HG02759 (cell line): ENCODE data around the gene FAR2.
A peak's percentile ranks its signal among the peaks of the same experiment; 100 is the strongest.
"Not testable (repeated sequence)": the region's sequence is repeated elsewhere in the genome, so short reads cannot be mapped to it uniquely, and the experiment has no call there.

Experiments
- ATAC-seq: cut with Tn5 transposase; IDR thresholded peaks from one replicate; pipeline ENCODE4 v1.9.1; 2021; ENCODE audit warnings: mild to moderate bottlenecking, moderate library complexity; ENCODE audit not compliant: unreplicated experiment

Gene FAR2

DNA sequence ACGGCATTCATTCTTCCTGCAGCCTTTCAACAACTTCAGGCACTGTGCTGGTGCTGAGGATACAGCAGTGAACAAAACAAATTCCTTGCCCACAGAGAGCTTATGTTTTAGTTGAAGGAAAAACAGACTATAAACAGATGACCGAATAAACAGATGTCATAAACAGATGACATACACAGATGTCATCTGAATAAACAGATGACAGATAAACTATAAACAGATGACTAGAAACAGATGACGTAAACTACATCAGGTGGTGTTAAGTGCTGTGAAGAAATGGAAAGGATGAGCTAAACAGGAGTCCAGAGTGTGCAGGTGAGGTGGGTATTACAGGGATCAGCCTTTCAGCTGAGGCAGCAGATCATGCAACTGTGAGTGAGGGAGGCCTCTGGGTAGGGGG lies 80.9 kb downstream of the FAR2 start:
- no peak for ATAC-seq

DNA sequence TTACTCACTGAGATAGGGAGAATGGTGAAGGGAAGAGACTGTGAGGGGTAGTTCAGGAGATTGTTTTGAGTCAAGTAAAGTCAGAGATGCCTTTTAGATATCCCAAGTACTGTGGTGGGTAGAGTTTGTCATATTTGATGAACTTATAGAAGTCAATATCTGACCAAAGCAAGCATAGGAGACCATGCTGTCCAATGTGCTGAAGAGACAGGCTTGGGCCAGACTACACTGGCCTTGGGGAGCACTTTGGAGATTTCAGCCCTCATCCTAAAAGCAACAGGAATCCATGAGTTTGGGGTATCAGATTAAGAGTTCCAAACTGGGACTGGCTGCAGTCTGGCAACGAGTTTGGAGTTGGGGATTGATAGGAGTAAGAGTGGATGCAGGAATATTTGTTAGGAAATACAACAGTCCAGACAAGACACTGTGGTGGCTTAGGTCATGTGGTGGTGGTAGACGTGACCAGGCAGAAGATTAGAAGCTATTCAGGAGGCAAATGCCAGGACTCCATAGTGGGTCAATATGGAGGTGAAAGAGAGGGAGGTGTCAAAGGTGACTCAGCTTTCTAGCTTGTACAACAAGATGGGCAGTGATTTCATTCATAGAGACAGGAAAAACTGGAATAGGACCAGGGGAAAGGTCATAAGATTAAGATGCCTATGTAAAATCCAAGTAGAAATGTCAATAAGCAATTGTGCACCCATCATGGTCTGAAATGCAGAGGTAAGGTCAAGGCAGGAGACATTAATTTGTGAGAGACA lies 81.9 kb downstream of the FAR2 start:
- ATAC-seq: no peak

DNA sequence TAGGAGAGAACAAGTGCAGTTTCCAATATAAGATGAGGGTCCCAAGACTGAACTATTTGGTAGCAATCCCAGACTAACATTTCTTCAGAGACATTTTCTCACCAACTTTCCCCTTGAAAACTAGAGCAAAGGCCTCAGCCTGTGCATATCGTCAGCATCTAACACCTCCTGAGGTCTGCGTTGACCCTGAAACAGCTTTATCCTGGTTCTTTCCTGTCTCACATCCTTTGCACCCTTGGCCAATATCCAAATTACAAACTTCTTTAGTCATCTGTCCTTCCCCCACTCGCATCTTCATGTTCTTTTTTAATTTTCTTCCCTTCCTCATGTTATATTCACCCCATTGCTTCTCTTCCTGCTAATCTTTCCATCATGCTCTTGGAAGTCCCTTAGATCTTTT lies 83.0 kb downstream of the FAR2 start:
- ATAC-seq: no peak

DNA sequence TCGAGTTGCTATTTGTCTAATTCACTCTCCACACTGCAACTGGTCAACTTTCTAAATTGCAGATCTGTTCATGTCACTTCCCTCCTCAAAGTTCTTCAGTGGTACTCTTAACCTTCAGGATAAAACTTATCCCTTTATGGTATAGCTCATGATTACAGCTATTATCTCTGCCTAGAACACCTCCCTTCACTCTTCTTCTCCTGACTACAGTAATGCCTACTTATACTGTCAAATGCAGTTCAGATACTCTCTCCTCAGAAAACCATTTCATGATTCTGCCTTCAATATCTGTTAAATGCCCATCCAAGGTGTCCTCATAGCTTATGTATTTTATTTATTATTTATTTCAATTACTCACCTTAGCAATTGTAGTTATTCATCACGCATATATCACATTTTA lies 85.5 kb downstream of the FAR2 start:
- ATAC-seq: no peak

DNA sequence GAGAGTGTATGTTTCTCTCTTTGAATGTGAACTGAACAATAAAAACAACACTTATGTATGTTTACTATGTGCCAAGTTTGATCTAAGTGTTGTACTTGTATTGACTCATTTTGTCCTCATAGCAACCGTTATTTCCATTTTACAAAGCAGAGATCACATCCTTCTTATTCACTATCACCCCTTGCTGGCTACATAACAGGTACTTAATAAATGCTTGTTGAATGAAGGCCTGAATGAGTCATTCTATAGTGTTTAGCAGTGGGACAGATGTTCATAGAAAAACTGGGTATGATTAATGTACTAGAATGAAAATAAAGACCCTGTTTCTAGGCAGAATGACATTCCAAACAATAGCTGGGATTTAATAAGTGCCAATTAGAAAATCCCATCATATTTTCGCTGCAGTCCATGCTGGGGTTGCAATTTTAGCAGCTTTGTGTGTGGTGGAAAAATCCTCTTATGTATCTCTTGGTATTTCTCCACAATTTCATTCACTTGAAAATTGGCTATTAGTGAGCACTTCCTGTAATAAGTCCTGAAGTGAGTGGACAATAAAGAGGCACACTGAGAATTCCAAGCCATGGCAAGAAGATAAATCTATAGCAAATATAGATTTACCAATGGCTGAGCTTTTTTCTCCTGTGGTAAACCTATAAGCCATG lies 86.0 kb downstream of the FAR2 start:
- ATAC-seq: no peak

DNA sequence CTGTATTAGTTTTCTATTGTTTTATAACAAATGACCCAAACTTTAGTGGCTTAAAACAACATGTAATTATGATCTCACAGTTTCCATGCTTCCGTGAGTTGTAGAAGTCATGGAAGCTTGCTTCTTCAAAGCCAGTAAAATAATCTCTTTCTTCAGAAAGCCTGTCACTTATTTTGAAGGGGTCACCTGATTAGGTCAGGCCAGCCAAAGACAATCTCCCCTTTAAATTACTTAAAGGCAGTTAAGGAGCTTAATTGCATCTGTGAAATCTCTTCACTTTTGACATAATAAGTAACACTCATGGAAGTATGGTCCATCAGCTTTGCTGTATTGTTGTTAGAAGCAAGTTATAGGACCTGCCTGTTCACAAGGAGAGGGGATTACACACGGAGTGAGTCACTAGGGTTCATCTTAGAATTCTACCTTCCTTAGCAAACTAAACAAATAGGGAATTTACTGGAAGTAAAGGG lies 89.8 kb downstream of the FAR2 start:
- ATAC-seq: no peak

DNA sequence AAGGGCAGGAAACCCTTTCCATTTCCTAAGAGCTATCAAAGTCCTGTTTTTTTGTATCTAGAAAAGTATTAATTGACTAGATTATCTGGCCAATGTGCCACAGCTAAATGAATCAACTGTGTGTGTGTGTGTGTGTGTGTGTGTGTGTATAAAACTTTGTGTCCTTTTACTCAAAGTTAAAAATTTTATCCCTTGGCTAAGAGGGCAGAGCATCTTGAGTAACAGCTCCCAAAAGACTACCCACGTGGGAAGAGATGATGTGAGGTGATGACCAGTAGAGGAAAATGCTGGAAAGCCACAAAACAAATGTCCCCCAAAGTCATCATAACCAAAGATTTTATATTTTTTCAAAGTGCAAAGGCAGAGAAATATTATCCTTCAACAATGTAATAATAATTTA lies 90.3 kb downstream of the FAR2 start:
- no peak for ATAC-seq

DNA sequence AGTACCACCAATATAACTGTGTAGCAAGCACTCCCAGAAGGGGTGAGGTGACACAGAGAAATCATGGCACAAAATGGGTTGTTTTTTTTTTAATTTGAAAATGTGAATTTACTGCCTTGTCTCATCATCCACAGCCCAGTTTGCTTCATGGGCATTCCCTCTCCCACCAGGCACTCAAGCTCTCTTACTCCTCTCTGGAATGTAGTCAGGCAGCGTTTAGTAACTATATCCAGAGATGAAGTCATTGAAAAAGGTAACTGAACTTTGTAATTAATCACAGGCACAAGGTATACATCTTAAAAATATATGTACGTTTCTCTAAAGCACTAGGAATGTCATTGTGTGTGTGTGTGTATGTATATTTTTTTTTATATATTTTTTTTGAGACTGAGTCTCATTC lies 91.4 kb downstream of the FAR2 start:
- ATAC-seq: no peak

DNA sequence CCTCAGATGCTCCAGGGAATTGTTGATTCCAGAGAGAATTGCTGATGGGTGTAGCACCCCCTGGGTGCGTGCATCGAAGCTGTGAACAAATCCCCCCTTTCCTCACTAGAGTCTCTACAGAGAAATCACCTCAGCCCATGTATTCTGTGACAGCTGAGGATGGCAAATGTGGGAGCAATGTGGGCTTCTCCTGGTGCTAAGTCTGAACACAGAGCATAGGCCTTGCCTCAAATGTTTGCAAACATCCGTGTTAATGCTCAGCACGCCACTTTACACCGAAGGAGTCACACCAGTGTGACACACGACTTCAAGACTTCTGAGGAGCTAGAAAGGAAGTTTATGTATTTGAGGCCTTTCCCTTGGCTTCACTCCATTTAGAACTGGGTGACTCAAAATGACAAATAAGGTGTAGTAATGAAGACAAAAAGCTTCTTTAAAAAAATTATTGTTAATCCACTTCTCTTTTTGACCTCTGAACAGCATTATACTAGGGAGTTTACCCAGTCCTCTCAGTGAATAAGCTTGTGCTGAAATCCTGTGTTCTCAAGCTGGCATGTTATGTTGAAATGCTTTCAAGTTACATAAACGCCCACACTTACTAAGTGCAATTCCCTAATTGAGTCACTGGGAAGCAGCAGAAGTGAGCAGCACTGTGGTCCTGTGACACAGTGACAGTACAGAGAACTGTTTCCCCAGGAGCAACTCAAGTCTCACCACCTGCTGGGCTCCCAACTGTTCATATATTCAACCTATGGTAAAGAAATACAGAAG lies 92.9 kb downstream of the FAR2 start:
- ATAC-seq: peak; percentile 81

DNA sequence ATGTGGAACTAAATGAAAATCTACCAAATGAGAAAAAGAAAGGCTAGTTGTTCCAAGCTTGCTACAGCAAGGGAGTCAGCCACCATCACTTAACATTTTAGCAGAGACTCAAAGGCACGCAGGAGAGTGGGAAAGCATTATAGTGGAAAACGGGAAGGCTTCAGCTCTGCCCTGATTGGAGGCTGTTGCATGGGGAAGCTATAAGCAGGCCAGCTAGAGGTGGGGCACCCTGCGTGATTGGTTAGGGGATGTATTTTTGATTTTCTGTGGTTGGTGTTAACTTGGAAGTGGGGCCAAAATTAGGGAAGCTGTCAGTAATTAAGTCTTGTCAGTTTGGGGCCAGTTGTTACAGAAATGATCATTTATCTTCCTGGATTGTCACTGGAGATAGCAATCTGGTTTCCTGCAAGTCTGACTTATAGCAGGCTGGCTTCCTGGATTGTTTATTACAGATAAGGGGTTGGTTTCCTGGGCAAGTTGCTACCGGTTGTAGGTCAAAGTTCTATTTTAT lies 93.9 kb downstream of the FAR2 start:
- ATAC-seq: no peak

DNA sequence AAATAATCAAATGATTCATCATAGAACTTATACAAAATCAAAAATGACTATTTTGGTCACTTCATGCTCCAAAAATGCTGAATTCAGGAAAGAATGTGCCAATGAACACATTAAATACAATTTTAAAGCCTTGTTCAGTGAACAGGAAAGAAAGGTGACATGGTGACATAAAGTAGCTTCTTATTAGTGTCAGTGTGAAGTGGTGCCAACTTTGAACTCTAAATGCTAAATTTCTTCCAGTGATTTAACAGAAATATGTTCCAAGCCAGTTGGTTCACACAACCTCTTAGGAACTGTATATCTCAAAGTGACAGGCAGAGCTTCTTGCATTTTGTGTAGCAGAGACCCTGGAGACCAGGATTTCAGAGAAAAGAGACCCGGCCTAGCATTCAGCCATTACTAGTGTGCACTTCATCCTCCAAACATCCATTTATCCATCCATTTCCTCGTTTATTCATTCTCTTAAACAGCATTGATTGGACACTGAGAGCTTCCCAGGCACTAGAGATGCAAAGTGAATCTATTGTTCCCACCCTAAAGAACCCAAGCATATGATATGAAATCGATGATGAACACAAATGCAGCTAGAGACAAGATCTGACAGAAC lies 95.2 kb downstream of the FAR2 start:
- no peak for ATAC-seq

DNA sequence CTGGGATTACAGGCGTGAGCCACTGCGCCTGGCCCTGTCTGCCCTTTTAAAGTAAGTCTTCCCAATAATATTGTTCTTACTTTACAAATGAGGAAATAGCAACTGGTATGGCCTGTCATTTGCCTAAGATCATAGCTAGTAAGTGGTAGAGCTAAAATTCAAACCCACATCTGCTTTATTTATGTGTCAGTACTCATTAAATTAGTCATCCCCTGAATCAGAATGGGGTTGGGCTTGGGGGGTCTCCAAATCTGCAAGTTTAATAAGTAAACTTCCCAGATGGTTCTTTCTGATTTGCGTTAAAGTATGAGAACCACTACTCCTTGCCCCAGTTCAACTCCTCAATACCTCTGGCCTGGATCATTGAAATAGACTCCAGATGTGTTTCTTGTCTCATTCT lies 96.2 kb downstream of the FAR2 start:
- peak; percentile 48 for ATAC-seq

DNA sequence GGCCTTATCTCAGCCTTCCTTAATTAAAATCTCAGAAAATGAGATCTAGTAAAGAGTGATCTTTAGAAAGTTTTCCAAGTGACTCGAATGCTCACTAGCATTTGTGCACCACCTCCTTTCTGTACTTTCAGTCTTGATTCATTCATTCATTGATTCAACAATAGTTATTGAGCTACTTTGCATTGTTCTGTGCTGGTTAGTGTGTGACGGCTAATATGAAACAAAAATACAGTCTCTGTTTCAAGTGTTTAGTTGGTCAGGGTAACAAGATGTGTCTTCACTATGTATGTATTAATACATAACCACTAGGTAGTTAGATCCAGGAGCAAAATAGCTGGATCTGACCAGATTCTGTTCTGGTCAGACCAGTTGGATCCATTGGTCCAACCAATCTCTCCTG lies 100.9 kb downstream of the FAR2 start:
- no peak for ATAC-seq

DNA sequence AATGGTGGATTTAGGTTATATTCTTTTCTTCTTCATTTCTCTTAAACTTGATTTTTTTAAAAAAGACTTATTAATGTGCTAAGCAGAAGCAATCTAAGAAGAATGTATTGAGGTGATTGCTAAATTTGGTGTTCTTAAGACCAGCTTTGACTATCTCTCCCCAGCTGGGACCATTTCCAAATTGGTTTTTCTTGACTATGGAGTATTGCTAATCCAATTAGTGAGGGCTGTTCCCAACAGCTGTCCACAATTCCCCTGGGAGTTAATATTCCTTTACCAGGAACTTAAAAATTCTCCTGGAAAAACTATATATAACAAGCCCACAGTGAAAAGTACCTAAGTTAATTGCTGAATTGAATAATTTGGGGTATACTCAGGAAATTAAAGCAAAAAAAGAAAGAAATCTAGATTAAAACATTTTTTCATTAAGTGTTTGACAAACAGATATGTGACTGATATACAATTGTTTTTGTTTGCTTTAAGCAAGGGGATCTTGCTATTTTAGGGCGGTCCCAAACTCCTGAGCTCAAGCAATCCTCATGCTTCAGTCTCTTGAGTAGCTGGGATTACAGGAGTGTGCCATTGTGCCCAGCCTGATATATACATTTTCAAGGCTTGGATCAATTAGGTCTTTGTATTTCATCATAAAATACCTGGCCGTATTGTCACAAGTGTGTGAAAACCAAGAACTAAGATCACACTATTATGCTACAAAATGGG lies 105.0 kb downstream of the FAR2 start:
- no peak for ATAC-seq

DNA sequence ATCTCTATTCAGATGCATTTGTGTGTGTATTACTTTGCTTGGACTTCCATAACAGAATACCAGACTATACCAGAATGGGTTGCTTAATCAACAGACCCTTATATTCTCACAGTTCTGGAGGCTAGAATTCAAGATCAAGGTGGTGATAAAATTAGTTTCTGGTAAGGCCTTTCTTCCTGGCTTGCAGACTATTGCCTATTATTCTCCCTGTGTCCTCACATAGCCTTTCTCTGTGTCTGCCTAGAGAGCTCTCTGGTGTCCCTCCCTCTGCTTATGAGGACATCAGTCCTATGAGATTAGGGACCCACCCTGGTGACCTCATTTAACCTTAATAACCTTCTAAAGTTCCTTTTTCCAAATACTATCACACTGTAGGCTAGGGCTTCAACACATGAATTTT lies 106.0 kb downstream of the FAR2 start:
- no peak for ATAC-seq

DNA sequence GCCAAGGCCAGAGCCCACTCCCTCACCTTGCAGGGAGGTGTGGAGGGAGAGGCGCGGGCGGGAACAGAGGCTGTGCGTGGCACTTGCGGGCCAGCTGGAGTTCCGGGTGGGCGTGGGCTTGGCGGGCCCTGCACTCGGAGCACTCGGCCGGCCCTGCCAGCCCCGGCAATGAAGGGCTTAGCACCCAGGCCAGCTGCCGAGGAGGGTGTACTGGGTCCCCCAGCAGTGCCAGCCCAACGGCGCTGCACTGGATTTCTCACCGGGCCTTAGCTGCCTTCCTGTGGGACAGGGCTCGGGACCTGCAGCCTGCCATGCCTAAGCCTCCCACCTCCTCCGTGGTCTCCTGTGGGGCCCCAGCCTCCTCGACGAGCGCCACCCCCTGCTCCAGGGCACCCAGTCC lies 107.5 kb downstream of the FAR2 start:
- no peak for ATAC-seq

DNA sequence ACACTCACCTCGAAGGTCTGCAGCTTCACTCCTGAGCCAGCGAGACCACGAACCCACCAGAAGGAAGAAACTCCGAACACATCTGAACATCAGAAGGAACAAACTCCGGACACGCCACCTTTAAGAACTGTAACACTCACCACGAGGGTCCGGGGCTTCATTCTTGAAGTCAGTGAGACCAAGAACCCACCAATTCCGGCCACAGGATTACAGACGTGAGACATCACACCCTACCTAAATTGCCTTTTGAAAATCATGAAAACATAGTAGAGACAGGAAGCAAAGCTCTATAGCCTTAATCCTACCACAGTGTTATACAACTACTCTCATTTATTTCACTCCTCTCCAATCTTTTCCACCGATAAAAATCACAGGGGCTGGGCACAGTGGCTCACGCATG lies 108.6 kb downstream of the FAR2 start:
- ATAC-seq: not testable (repeated sequence)

DNA sequence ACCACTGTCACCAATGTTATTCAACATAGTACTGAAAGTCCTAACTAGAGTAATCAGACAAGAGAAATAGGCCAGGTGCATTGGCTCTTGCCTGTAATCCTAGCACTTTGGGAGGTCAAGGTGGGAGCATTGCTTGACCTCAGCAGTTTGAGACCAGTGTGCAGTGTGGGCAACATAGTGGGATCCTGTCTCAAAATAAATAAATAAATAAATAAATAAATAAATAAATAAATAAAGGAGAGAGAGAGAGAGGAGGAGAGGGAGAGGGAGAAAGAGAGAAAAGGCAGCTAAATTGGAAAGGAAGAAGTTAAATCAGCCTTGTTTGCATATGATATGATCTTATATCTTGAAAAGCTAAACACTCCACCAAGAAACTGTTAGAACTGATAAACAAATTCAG lies 115.3 kb downstream of the FAR2 start:
- no peak for ATAC-seq

DNA sequence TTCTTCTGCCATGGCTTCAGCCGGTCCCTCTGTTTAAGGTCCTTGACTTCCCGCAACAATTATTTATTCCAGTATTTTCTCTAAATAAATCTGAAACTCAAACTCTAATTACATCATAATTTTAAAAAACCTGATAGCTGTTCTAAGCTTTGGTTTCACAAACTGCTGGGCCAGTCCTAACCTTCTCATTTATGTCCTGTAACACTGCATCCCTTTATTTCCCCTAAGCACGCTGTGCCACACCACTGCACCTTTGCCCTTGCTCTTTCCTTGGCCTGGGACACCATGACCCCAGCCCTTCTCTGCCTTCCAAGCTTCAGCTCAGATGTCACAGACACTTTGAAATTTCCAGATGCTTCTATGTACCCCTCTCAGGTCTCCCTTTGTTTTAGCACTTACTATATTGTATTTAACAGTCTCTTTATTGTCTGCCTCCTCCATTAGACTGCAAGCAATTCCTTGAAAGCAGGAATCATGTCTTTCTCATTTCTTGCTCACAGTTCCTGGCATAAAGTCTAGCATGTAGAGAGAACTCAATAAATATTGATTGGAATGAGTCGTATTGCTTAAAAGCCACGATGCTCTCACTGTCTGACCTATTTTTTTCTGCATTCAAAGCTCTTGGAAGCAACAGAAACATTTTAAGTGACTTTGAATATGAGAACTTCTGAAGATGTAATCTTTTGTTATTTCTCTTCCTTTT lies 120.8 kb downstream of the FAR2 start:
- ATAC-seq: no peak

DNA sequence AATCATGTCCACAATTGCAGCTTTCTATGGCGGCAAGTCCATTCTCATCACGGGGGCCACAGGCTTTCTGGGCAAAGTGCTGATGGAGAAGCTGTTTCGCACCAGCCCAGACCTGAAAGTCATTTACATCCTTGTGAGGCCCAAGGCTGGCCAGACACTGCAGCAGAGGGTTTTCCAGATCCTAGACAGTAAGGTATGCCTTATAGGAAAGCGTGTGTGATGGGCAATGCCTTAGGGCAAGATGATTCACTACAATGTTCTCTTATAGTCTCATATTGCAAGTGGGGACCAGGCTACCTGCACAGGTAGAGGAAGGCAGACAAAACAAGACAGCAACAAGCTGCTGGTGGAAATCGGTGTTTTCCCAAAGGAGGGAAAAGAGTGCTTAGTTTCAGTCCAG lies 121.4 kb downstream of the FAR2 start:
- ATAC-seq: no peak
